Measurements from ENCODE around the gene FUT4. TPM values are rescaled to one million over a fixed set of nuclear protein-coding genes. Genes with fewer than 3 reads are reported as not detected.
"Not testable (repeated sequence)": the region's sequence is repeated elsewhere in the genome, so short reads cannot be mapped to it uniquely, and the experiment has no call there.

The FUT4 gene, protein sequence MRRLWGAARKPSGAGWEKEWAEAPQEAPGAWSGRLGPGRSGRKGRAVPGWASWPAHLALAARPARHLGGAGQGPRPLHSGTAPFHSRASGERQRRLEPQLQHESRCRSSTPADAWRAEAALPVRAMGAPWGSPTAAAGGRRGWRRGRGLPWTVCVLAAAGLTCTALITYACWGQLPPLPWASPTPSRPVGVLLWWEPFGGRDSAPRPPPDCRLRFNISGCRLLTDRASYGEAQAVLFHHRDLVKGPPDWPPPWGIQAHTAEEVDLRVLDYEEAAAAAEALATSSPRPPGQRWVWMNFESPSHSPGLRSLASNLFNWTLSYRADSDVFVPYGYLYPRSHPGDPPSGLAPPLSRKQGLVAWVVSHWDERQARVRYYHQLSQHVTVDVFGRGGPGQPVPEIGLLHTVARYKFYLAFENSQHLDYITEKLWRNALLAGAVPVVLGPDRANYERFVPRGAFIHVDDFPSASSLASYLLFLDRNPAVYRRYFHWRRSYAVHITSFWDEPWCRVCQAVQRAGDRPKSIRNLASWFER
- total RNA-seq: 1 to 10 TPM; 5.4 to 5.5 TPM

DNA sequence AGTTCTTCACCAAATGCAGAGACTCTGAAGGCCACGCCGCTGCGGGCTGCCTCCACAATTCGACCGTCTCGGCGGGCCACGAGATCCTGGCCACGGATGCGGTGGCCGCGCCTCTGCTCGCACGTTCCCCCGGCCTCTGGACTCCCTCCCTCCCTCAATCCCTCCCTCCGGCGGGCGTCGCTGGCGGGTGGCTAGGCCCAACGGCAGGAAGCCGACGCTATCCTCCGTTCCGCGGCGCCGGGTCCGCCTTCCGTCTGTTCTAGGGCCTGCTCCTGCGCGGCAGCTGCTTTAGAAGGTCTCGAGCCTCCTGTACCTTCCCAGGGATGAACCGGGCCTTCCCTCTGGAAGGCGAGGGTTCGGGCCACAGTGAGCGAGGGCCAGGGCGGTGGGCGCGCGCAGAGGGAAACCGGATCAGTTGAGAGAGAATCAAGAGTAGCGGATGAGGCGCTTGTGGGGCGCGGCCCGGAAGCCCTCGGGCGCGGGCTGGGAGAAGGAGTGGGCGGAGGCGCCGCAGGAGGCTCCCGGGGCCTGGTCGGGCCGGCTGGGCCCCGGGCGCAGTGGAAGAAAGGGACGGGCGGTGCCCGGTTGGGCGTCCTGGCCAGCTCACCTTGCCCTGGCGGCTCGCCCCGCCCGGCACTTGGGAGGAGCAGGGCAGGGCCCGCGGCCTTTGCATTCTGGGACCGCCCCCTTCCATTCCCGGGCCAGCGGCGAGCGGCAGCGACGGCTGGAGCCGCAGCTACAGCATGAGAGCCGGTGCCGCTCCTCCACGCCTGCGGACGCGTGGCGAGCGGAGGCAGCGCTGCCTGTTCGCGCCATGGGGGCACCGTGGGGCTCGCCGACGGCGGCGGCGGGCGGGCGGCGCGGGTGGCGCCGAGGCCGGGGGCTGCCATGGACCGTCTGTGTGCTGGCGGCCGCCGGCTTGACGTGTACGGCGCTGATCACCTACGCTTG, at the start of gene FUT4:
Gene FUT4, plus strand, starts transcription at position 227 of the 951 bp plus-strand sequence. Its CDS starts 213 bp downstream, at position 440.
- peak within 1 kb of the TSS; percentile 100 for H3K27ac Mint-ChIP-seq
- no peaks in the 10 kb centered on the region for H3K9me3 Mint-ChIP-seq
- peaks cover 5% of the 10 kb centered on the region for H3K27me3 Mint-ChIP-seq (ENCODE audit: low read depth)
- peaks cover 39% of the 10 kb centered on the region for H3K4me1 Mint-ChIP-seq (ENCODE audit: low read depth)
- H3K4me3 Mint-ChIP-seq: peak within 1 kb of the TSS; percentile 99 to 100
- DNase-seq: peak; percentile 82 to 84
- H3K36me3 Mint-ChIP-seq (ENCODE audit: insufficient read depth in 2 of 2): peaks cover 2% of the 10 kb centered on the region in 2 donors
- ATAC-seq (replicated peaks in 1 of 2): peak; percentile 83 to 88

DNA sequence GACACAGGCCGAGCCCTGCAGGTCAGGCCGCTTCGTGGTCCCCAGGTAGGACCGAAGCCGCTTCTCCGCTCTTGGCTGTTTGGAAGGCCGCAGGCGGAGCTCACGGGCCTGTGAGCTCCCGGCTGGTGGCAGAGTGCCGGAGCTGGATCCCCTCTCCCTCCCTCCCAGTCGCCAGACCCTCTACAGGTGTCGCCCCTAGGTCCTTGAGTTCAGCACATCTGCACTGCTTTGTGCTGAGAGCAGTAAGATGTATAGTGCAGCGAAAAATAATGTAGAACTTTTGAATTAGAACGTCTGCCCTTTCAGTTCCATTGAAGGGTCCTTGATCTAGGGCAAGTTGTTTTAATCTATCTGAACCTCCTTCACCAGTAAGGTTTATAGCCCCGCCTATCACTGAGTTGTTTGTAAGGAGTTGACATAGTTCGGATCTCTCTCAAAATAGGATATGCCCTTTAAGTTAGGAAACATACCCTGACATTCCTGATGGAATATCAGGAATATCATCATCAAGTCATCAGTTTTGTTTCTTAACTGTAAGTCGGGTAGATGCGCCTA, 49.5 kb upstream of the FUT4 start:
- Mint-ChIP-seq H3K27me3 (ENCODE audit: low read depth) (no peaks in the 10 kb centered on the region), H3K4me1 (ENCODE audit: low read depth) (peaks cover 31% of the 10 kb centered on the region), H3K4me3 (peak overlapping the region; percentile 94 to 96), H3K9me3 (no peaks in the 10 kb centered on the region), H3K27ac (peak overlapping the region; percentile 98), H3K36me3 (ENCODE audit: insufficient read depth in 2 of 2) (peaks cover 5 to 19% of the 10 kb centered on the region in 2 donors)
- peak; percentile 70 to 75 for ATAC-seq (replicated peaks in 1 of 2)
- DNase-seq: no peak

DNA sequence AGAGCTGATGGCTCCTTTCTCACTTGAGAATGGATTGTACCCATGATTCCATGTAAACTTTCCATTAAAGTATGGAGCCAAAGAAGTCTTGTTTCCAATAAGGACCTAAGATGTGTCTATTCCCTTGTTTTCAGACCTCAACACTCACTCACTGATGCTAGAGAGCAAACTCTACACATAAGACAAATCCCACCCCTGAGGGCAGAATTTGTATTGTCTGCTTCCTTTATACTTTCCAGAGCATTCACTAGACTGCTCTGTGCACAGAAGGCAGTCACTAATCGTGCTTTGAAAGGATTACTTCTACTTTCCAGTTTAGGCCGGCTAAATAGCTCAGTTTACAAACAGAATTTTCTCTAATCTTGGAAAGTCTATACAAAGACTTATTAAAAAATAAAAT, 43.5 kb upstream of the FUT4 start:
- Mint-ChIP-seq H3K4me1 (ENCODE audit: low read depth) (peaks cover 9% of the 10 kb centered on the region), H3K4me3 (no peak overlapping the region), H3K27ac (peak overlapping the region; percentile 1), H3K27me3 (ENCODE audit: low read depth) (no peaks in the 10 kb centered on the region), H3K36me3 (ENCODE audit: insufficient read depth in 2 of 2) (peaks cover 0 to 7% of the 10 kb centered on the region in 2 donors), H3K9me3 (no peaks in the 10 kb centered on the region)
- ATAC-seq (replicated peaks in 1 of 2): no peak
- no peak for DNase-seq

- Mint-ChIP-seq H3K4me3 (no peak overlapping the region), H3K27ac (no peak overlapping the region), H3K9me3 (no peaks in the 10 kb centered on the region), H3K4me1 (ENCODE audit: low read depth) (no peaks in the 10 kb centered on the region), H3K27me3 (ENCODE audit: low read depth) (no peaks in the 10 kb centered on the region), H3K36me3 (ENCODE audit: insufficient read depth in 2 of 2) (peaks cover 0 to 4% of the 10 kb centered on the region in 2 donors)
- DNase-seq (no peak), ATAC-seq (replicated peaks in 1 of 2) (no peak)
Measured at GRCh38 chr11:94501522-94501921, 42.2 kb upstream of the FUT4 start.

DNA sequence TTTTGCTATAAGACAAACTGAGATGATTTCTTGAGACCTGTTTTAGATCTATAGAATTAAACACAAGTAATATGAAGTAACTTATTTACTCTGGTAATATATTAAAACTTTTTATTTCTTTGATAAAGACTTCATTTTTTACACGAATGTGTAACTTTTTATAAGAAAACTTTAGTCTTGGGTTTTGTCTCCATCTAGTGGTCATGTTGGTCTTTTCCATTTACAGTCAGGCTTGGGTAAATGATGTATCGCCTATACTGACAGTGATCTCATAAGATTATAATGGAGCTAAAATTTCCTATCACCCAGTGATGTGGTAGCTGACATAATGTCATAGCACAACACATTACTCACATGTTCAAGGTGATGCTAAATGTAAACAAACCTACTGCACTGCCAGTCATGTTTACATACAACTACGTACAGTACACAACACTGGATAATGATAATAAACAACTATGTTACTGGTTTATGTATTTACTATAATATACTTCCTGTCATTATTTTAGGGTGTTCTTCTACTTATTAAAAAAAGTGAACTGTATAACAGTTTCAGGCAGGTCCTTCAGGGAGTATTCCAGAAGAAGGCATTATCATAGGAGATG, 38.9 kb upstream of the FUT4 start:
- Mint-ChIP-seq H3K4me1 (ENCODE audit: low read depth) (no peaks in the 10 kb centered on the region), H3K27me3 (ENCODE audit: low read depth) (no peaks in the 10 kb centered on the region), H3K4me3 (no peak overlapping the region), H3K27ac (no peak overlapping the region), H3K36me3 (ENCODE audit: insufficient read depth in 2 of 2) (no peaks in the 10 kb centered on the region), H3K9me3 (no peaks in the 10 kb centered on the region)
- DNase-seq (peak in 1 of 2 donors; percentile 8), ATAC-seq (replicated peaks in 1 of 2) (peak; percentile 52 to 76)

GRCh38 chr11:94506513-94506912, 37.2 kb upstream of the FUT4 start:
- not testable (repeated sequence) for H3K4me1 Mint-ChIP-seq (ENCODE audit: low read depth); H3K4me3 Mint-ChIP-seq; ATAC-seq (replicated peaks in 1 of 2); H3K27ac Mint-ChIP-seq; H3K9me3 Mint-ChIP-seq; H3K36me3 Mint-ChIP-seq (ENCODE audit: insufficient read depth in 2 of 2); DNase-seq
- H3K27me3 Mint-ChIP-seq (ENCODE audit: low read depth): peaks cover 14% of the 10 kb centered on the region

DNA sequence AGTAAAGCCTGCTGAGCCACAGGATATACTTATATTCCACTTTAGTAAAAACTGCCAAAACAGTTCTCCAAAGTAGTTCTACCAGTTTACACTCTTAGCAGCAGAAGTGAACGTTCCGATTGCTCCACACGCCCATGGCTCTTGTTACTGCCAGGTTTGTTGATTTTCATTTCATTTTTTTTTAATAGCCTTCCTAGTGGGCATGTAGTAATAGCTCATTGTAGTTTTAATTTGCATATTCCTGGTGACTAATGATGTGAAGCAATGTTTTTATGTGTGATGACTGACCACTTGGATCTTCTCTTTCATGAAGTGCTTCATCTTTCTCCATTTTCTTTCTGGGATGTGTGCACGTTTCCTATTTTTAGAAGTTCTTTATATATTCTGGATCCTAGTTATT, 36.2 kb upstream of the FUT4 start:
- H3K9me3 Mint-ChIP-seq: no peaks in the 10 kb centered on the region
- DNase-seq: no peak
- H3K4me3 Mint-ChIP-seq: no peak overlapping the region
- peaks cover 21% of the 10 kb centered on the region for H3K27me3 Mint-ChIP-seq (ENCODE audit: low read depth)
- H3K36me3 Mint-ChIP-seq (ENCODE audit: insufficient read depth in 2 of 2): no peaks in the 10 kb centered on the region
- no peak for ATAC-seq (replicated peaks in 1 of 2)
- H3K27ac Mint-ChIP-seq: no peak overlapping the region
- H3K4me1 Mint-ChIP-seq (ENCODE audit: low read depth): peaks cover 8% of the 10 kb centered on the region

GRCh38 chr11:94511932-94512781, 31.6 kb upstream of the FUT4 start, which contains the start of gene C11orf97:
TSS of gene C11orf97 (plus strand) at chr11:94512461. CDS start at chr11:94512529, 68 bp downstream.
- Mint-ChIP-seq H3K9me3 (no peaks in the 10 kb centered on the region), H3K27ac (no peak within 1 kb of the TSS), H3K4me1 (ENCODE audit: low read depth) (peaks cover 15% of the 10 kb centered on the region), H3K27me3 (ENCODE audit: low read depth) (peaks cover 33% of the 10 kb centered on the region), H3K36me3 (ENCODE audit: insufficient read depth in 2 of 2) (no peaks in the 10 kb centered on the region), H3K4me3 (peak within 1 kb of the TSS; percentile 79 to 82)
- DNase-seq (peak; percentile 55 to 68), ATAC-seq (replicated peaks in 1 of 2) (peak; percentile 91 to 92)

- peak; percentile 11 to 23 for ATAC-seq (replicated peaks in 1 of 2)
- peaks cover 15% of the 10 kb centered on the region for H3K4me1 Mint-ChIP-seq (ENCODE audit: low read depth)
- H3K4me3 Mint-ChIP-seq: peak overlapping the region; percentile 7 to 9
- no peak overlapping the region for H3K27ac Mint-ChIP-seq
- no peaks in the 10 kb centered on the region for H3K36me3 Mint-ChIP-seq (ENCODE audit: insufficient read depth in 2 of 2)
- H3K27me3 Mint-ChIP-seq (ENCODE audit: low read depth): peaks cover 33% of the 10 kb centered on the region
- no peak for DNase-seq
- no peaks in the 10 kb centered on the region for H3K9me3 Mint-ChIP-seq
Measured at GRCh38 chr11:94513091-94513490, 30.6 kb upstream of the FUT4 start.

- H3K27me3 Mint-ChIP-seq (ENCODE audit: low read depth): peaks cover 30% of the 10 kb centered on the region
- DNase-seq (no peak), ATAC-seq (replicated peaks in 1 of 2) (no peak)
- H3K27ac Mint-ChIP-seq: no peak overlapping the region
- peaks cover 15% of the 10 kb centered on the region for H3K4me1 Mint-ChIP-seq (ENCODE audit: low read depth)
- H3K36me3 Mint-ChIP-seq (ENCODE audit: insufficient read depth in 2 of 2): no peaks in the 10 kb centered on the region
- H3K4me3 Mint-ChIP-seq: no peak overlapping the region
- no peaks in the 10 kb centered on the region for H3K9me3 Mint-ChIP-seq
Measured at GRCh38 chr11:94515398-94515797, 28.3 kb upstream of the FUT4 start.

DNA sequence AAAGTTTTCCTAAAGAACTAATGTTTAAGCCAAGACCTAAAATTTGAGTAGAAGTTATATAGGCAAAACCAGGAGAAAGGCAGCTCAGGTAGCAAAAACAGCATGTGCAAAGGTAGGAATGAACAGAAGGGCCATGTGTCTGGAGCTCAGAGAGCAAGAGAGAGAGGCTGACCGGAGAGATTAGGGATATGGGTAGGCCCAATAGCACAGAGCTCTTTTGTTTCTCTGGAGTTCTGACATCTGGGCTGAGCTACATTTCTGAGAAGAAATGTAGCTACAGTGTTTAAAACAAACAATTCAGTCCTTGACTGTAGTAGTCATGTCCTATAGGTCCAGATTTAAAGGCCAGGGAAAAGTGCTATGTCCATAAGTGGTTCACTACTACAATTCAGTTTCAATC, 27.0 kb upstream of the FUT4 start:
- Mint-ChIP-seq H3K4me3 (no peak overlapping the region), H3K4me1 (ENCODE audit: low read depth) (peaks cover 15% of the 10 kb centered on the region), H3K9me3 (no peaks in the 10 kb centered on the region), H3K36me3 (ENCODE audit: insufficient read depth in 2 of 2) (no peaks in the 10 kb centered on the region), H3K27ac (no peak overlapping the region), H3K27me3 (ENCODE audit: low read depth) (peaks cover 17% of the 10 kb centered on the region)
- DNase-seq: no peak
- ATAC-seq (replicated peaks in 1 of 2): no peak

DNA sequence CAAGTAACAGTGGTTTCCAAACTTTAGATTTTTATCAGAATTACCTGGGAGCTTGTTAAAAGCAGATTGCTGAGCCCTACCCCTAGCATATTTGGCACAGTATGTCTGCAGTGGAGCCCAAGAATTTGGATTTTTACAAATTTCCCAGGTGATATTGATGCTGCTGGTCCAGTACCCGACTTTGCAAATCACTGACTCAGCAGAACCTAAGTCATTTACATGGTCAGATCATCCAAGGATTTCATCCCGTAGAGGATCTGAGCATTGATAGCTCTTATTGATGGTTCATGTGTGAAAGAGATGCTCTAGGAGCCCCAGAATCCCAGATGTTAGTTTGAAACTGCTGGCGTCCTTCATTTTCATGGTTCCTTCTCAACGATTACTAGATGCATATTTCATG, 25.4 kb upstream of the FUT4 start:
- no peaks in the 10 kb centered on the region for H3K9me3 Mint-ChIP-seq
- no peak overlapping the region for H3K27ac Mint-ChIP-seq
- DNase-seq (no peak), ATAC-seq (replicated peaks in 1 of 2) (no peak)
- no peaks in the 10 kb centered on the region for H3K36me3 Mint-ChIP-seq (ENCODE audit: insufficient read depth in 2 of 2)
- H3K4me1 Mint-ChIP-seq (ENCODE audit: low read depth): peaks cover under 1% of the 10 kb centered on the region
- no peak overlapping the region for H3K4me3 Mint-ChIP-seq
- peaks cover 11% of the 10 kb centered on the region for H3K27me3 Mint-ChIP-seq (ENCODE audit: low read depth)

Data from activated T-cell treated with anti-CD3 and anti-CD28 coated beads, Interleukin-2, amount 50 U/mL, for 72 hours (primary cell).